H4 (cell line): Measurements from ENCODE around the gene ZNF521. TPM values are rescaled to one million over a fixed set of nuclear protein-coding genes. Genes with fewer than 3 reads are reported as not detected.

Experiments
- DNase-seq: peaks from one replicate; pipeline ENCODE4 v3.0.0-alpha.2; 2015; ENCODE audit warnings: low spot score
- total RNA-seq: library from RNA; depleted of rRNA; stranded (reverse); fragments of >200 nt; shearing (Covaris generic); gene quantifications from 2 replicates; pipeline ENCODE4 v1.2.3, GENCODE V29; 2014

The ZNF521 gene
- total RNA-seq, 1 experiment from 2014 or later = 8.2 TPM

DNA sequence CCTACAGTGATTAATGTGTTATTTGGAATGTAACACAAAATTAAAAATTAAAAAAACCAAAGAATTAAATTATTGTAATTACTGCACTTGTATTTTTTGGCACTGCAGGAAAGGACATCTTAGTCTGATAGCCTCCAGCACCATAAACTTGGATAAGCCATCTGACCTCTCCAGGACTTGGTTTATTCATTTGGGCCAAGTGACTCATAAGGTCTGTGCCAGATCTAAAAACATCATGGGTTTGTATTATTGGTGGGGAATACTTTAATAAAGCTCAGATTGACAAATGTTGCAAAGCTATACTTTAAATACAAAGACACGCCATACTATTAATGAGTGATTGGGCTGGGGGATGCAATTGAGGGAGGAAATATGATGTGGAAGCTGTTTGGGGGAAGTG, 225.2 kb downstream of the ZNF521 start:
- no peak for DNase-seq

GRCh38 chr18:25125680-25126079, 226.3 kb downstream of the ZNF521 start:
- no peak for DNase-seq

DNA sequence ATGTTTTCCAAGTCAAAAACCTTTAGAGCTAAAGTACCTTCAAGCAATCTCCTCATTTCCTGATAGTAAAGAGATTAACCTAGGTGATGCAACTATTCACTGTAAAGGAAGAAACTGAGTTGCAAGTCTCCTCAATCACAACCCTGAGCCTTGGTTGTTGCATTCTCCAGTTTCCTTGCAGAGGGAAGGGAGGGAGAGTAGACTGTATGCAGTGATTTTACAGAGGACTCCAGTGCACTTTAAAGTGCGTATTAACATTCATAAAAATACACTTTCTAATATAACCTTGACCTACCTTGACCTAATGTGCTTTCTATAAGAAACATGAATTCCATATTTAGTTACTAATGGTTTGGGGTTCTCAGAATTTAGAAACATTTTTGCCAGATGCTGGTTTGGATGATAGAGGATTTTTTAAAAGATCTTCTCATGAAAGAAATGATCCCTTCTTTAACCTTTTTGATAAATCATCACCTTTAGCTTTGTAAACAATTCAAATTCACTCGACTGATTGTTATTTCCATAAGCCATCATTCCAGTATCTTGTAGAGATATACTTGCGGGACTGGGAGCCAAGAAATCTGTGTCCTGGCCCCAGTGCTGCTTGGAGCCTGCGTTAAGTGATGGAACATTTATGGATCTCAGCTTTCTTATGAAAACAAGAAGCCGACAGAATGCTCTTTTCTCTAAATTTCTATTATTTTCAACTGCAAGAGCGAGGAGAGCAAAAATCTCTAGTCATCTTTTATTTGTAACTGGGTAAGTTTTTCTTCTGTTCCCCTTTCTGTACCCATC, 228.3 kb downstream of the ZNF521 start:
- DNase-seq = no peak

GRCh38 chr18:25121442-25121841, 230.5 kb downstream of the ZNF521 start:
- no peak for DNase-seq

- no peak for DNase-seq
These were observed 238.4 kb downstream of the ZNF521 start for GRCh38 chr18:25113566-25113965.

DNA sequence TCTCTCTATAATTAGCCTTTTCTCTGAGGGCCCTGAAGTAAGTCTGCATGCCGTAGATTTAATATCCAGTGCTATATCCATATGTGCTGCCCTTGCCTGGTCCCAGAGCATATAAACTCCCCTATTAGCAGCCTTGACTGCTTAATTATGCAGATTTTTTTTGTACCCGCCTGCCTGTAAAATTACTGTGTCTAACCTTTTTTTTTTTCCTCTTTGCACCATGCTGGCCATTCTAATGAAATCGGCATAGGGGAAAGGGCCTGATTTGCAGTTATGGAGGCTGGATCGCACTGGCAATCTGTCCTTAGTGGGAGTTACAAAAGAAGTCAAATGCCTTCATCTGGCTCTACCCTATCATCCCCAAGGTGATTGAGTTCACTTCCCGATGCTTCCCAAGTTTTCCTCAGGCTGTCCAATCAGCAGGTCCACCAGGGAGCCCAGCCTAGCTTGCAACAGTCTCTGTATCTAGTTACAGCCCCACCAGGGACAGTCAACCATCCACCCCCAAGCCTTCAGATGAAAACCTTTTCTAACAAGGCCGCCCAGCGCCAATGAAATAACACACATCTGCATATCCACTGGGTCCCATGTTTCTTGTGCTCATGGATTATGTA, 239.0 kb downstream of the ZNF521 start:
- no peak for DNase-seq

DNA sequence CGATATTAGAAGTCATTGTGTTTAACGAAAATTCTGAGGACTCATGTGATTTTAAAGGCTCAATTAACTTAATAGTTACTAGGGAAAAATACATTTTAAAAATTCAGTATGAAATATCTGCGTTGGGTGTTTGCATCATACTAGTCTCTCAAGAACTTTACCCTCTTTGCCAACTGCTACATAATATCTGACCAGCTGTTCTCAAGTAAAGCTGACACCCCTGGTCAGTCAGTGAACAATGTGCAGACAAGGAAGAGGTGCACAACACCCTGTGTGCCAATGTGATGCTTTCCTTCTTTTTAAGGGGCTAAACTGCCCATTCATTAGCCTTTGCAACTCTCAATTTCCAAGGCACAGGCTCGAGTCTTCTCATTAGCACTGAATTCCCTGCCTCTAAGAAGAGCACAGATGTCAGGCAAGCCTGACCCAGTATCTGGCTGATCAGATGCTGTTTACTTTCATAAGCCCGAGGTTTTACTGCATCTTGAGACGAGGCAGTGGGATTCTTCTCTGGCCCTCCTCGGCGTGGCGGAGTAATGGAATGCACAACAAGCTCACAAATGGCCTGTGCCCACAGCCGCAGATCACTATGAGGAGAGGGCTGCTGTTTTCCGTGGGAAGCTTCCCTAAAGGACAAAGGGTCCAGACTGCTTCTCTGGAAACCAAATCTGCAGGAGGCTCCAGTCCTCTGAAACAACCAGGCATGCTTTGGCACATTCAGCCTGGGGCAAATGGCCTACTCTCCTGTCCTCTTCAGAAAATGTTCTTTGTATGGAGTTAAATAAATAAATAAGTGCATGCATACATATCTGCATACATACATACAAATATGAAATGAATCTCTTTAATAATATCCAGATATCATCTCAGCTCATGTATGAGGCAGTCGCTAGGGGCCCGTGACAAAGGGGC, 240.3 kb downstream of the ZNF521 start:
- no peak for DNase-seq

DNA sequence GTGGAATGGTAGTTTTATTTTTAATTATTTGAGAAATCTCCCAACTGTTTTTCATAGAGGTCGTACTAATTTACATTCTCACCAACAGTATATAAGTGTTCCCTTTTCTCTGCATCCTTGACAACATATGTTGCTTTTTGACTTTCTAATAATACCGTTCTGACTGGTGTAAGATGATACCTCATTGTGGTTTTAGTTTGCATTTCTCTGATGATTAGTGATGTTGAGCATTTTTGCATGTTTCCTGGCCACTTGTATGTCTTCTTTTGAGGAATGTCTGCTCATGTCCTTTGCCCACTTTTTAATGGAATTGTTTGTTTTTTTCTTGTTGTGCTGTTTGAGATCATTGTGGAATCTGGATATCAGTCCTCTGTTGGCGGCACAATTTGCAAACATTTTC, 242.5 kb downstream of the ZNF521 start:
- DNase-seq = no peak

- no peak for DNase-seq
These were observed 248.4 kb downstream of the ZNF521 start for GRCh38 chr18:25103468-25104155.

DNA sequence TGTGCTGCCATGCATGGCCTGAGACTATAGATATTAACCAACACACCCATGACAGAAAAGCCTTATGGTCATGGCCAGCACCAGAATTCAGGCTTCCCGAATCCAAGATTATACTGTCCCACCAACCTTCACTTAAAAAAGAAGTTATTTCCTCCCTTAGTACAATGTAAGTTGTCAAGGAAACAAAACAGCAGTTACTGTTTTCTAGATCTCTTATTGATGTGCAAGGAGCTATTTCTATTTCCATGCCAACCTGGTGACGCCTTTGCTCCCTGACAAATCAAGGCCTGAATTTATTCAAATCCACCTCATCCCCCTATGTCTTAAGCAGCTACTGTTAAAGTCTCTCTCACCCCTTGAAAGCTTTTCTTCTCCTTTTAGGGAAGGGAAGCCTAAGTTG, 249.3 kb downstream of the ZNF521 start:
- no peak for DNase-seq

DNA sequence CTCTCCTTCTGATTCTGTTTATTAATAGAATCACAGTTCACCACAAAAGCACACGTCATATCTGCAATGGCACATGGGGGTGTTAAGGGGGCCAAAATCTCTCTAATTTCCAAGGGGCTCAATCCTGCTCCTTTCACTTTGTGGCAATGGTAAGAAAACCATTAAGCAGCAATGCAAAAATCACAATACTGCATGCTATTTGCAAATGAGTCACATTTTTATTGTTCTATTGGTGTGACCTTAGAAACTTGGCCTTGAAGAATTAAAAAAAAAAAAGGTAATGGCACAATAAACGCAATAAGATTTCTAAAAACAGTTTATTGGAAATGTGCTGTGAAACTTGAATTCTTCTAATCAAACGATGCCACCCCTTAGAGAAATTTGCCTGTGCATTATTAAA, 251.5 kb downstream of the ZNF521 start:
- DNase-seq = no peak

DNA sequence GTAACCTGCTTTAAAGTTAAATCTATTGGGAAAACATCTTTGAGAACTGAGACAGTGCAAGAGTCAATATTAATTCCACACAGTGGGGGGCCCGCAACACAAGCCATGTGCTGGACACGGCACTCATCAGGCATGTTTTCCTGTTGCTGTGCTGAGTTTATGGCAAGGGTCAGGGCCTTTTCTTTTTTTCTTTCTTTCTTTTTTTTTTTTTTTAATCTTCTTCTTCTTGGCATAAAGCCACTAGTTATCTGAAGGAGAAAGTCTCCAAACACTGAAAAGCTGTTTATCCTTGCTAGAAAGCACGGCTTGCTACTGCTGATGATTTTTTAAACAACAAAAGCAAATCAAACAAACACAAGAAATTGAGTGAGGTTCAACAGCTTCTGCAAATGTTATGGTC, 252.1 kb downstream of the ZNF521 start:
- DNase-seq = no peak

GRCh38 chr18:25097569-25098056, 254.4 kb downstream of the ZNF521 start:
- DNase-seq = no peak

DNA sequence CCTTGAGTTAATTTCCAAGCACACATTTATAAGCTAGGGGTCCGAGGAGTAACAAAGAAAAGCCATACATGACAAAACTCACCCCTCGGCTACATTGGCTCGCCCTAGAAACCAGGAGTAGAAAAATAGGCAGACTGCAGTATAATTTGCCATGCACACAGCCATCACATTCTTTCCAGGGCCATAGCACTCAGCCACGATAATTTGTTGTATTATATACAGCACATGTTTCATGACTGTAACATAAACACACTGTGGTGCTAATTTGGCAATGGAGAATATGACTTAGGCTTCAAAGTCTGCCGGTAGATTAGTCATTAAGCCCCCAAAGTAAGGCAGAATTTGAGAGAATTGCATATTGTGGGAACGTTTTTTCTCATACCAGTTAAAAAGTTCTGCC, 254.9 kb downstream of the ZNF521 start:
- no peak for DNase-seq

DNA sequence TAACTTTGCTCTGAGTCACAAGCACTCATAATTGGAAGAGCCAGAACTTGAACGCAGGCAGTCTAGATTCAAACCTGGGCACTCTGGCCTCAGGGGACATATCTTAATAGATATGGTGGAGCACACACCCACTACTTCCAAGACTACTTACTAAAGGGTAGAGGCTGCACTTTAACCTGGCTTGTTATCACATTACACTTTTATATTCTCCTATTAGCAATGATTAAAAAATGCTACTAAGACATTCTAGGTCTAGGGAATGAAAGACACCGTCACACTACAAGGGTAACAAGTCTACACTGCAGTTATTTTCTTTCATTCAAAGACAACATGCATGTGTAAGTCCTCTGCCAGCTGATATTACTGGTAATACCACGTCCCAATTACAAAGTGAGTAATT, 258.8 kb downstream of the ZNF521 start:
- DNase-seq = no peak

DNA sequence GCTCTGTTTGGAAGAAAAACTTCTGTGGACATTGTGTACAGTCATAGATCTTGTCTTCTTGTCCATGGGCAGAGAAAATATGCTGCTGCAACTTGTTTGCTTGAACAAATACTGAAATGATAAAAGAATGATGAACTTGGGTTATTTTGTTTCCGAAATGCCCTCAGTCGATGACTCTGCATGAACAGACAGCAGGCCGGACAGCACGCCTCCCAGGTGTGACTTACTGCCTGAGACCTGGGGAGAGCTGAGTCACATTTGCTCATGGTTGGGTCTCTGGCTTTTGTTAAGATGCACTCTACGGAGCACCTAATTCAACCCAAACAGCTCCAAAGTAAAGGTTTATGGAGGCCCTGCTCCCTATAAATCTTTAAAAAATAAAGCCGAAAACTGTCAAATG, 262.5 kb downstream of the ZNF521 start:
- no peak for DNase-seq

GRCh38 chr18:25086876-25087275, 265.1 kb downstream of the ZNF521 start:
- no peak for DNase-seq

GRCh38 chr18:25081001-25081400, 271.0 kb downstream of the ZNF521 start:
- DNase-seq = no peak

DNA sequence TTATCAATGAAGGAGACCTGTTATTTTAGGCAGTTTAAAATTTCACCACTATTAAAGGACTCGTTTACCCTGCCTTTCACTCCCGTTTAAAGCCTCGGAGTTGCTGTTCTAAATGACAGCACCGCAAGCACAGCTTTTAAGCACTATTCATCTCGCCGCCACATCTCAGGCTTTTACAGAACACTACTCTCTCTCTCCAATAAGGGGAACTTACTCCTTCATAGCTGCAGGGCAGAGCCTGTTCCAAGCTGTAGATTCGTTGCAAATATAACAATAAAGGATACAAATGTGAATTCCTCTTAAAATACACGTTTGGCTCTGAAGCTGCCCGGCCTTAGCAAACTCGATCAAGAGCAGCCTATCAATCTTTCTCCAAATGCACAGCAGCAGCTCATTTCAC, 271.8 kb downstream of the ZNF521 start:
- no peak for DNase-seq

DNA sequence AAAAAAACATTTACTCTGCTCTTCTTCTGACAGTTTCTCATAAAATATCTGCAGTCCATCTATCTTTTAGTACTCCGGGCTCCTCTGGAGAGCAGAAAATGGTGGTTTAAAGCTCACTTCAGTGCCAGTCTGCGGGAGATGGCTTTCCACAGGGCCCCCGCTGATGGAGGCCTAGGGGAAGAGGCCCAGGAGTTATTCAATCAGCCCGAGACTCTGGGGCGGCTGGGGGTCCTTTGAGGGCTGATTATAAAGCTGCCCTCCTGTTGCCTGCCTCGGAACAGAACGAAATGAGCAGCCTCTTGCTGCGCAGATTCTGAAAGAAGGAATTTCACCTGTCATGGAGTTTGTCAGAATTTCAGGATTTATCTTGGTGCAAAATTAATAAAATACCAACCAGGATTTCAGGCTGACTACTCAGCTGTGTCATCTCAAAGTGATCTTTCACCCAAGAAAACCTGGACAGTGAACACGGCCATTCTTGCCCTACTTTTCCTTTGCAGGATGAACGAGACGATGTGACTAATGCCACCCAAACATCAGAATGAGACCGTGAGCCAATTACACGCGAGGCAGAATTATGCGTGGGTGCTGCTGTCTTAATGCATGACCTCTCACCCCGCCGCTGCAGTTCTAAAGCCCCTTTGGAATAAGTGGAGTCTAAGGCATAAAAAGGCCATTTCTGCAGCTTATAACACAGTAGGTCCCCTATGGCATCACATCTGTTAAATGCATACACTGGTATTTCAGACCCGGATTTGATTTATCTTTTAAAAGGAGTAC, 273.8 kb downstream of the ZNF521 start:
- DNase-seq = no peak
